A673 (cell line): Measurements from ENCODE around the gene MTFR1L.

Experiments used
- CTCF ChIP-seq: fragments of 300-800, 200-600 bp; sonication (generic); conservative IDR thresholded peaks from 2 replicates; pipeline ENCODE4 v1.5.1; 2017; ENCODE audit warnings: low read depth, mild to moderate bottlenecking, antibody characterized with exemption, low read length, moderate library complexity, mixed read lengths
- EZH2 ChIP-seq: fragments of 200-600 bp; sonication (generic); IDR thresholded peaks from 2 replicates; pipeline ENCODE4 v1.6.1; 2017; ENCODE audit warnings: borderline replicate concordance, low read depth, mild to moderate bottlenecking, mixed read lengths, antibody characterized with exemption, low read length; ENCODE audit not compliant: poor library complexity, severe bottlenecking

- TF ChIP-seq CTCF = no peak
- no peak for TF ChIP-seq EZH2
Observed at GRCh38 chr1:25774921-25775771, 44.6 kb upstream of the MTFR1L start.
